IMR-90 (cell line): ENCODE results near the gene MED12. TPM values are rescaled to one million over a fixed set of nuclear protein-coding genes. Genes with fewer than 3 reads are reported as not detected.

Experiments
- ATAC-seq: fragments of 200-7000 bp; cut with Tn5 transposase; 2 replicates; pipeline ENCODE4 v1.9.1; 2020; ENCODE audit warnings: low read depth, mild to moderate bottlenecking, moderate library complexity
- Bru-seq: library from RNA; stranded (reverse); fragments of 400-500 nt; gene quantifications from one replicate; lab custom pipeline; 2021; lab: Mats Ljungman, UMichigan
- BruChase-seq, 2 experiments: library from RNA; stranded (reverse); fragments of 400-500 nt; gene quantifications; one replicate each; lab custom pipeline; 2021; lab: Mats Ljungman, UMichigan
- BruUV-seq: library from RNA; stranded (reverse); fragments of 400-500 nt; replicated peaks from 2 replicates; lab custom pipeline; 2021; lab: Mats Ljungman, UMichigan
- CTCF ChIA-PET: fragments of 300-600 bp; formaldehyde crosslinking; extraction: SDS; loops from one replicate; lab custom pipeline; 2021; ENCODE audit warnings: antibody characterized with exemption; lab: Yijun Ruan, JAX
- POLR2A ChIA-PET: fragments of 300-600 bp; sonication (Branson Sonifier 250); formaldehyde crosslinking; loops from one replicate; lab custom pipeline; 2022; ENCODE audit warnings: antibody characterized with exemption; ENCODE audit not compliant: unreplicated experiment; lab: Charles Lee
- DNase-seq: peaks from one replicate; pipeline ENCODE4 v3.0.0; 2013
- H2AFZ ChIP-seq: replicated peaks from 2 replicates; pipeline ENCODE3; 2013; ENCODE audit warnings: low read length, mild to moderate bottlenecking; ENCODE audit not compliant: poor library complexity
- H2AK5ac ChIP-seq: 2 replicates; pipeline ENCODE4 v1.6.1; 2013; ENCODE audit warnings: low read depth, low read length, inconsistent platforms
- H2AK9ac ChIP-seq: replicated peaks from 2 replicates; pipeline ENCODE3; 2013; ENCODE audit warnings: mild to moderate bottlenecking, low read depth, low read length, moderate library complexity; ENCODE audit not compliant: poor library complexity
- H2BK120ac ChIP-seq: 2 replicates; pipeline ENCODE4 v1.6.1; 2013; ENCODE audit warnings: low read depth, low read length, inconsistent platforms
- H2BK15ac ChIP-seq: 3 replicates; pipeline ENCODE4 v1.6.1; 2013; ENCODE audit warnings: low read depth, low read length, inconsistent platforms
- H2BK20ac ChIP-seq: 2 replicates; pipeline ENCODE4 v1.6.1; 2013; ENCODE audit warnings: low read depth, mild to moderate bottlenecking, inconsistent platforms, low read length, moderate library complexity
- H2BK5ac ChIP-seq: 2 replicates; pipeline ENCODE4 v1.6.1; 2013; ENCODE audit warnings: mild to moderate bottlenecking, low read depth, low read length, inconsistent platforms; ENCODE audit not compliant: poor library complexity, severe bottlenecking
- H3K14ac ChIP-seq: replicated peaks from 2 replicates; pipeline ENCODE4 v1.6.1; 2013; ENCODE audit warnings: low read depth, low read length, inconsistent platforms
- H3K18ac ChIP-seq: 2 replicates; pipeline ENCODE4 v1.6.1; 2013; ENCODE audit warnings: low read depth, low read length, control low read depth
- H3K23ac ChIP-seq: 2 replicates; pipeline ENCODE4 v1.6.1; 2013; ENCODE audit warnings: low read depth, low read length, inconsistent platforms
- H3K27ac ChIP-seq: 2 replicates; pipeline ENCODE4 v1.5.1; 2013; ENCODE audit warnings: mild to moderate bottlenecking, control low read depth, low read length; ENCODE audit not compliant: insufficient read depth
- H3K27me3 ChIP-seq: 2 replicates; pipeline ENCODE4 v1.6.1; 2013; ENCODE audit warnings: low read length; ENCODE audit not compliant: control insufficient read depth, insufficient read depth
- H3K36me3 ChIP-seq: 2 replicates; pipeline ENCODE4 v1.6.1; 2013; ENCODE audit warnings: low read length, mixed read lengths; ENCODE audit not compliant: control insufficient read depth, insufficient read depth
- H3K4ac ChIP-seq: 2 replicates; pipeline ENCODE4 v1.6.1; 2013; ENCODE audit warnings: low read depth, low read length, inconsistent platforms
- H3K4me1 ChIP-seq: 2 replicates; pipeline ENCODE4 v1.6.1; 2013; ENCODE audit warnings: low read length, mixed read lengths; ENCODE audit not compliant: control insufficient read depth, insufficient read depth
- H3K4me2 ChIP-seq: 2 replicates; pipeline ENCODE4 v1.6.1; 2013; ENCODE audit warnings: low read depth, mild to moderate bottlenecking, control low read depth, low read length, moderate library complexity
- H3K4me3 ChIP-seq: 2 replicates; pipeline ENCODE4 v1.5.1; 2013; ENCODE audit warnings: low read depth, mild to moderate bottlenecking, control low read depth, low read length, moderate library complexity; ENCODE audit not compliant: insufficient read depth
- H3K56ac ChIP-seq: 2 replicates; pipeline ENCODE4 v1.6.1; 2013; ENCODE audit warnings: low read length, inconsistent platforms; ENCODE audit not compliant: insufficient read depth; ENCODE audit errors: extremely low read depth
- H3K79me1 ChIP-seq, 2 experiments: 2 replicates each; pipeline ENCODE4 v1.6.1; 2013; ENCODE audit warnings: low read length in 2 of 2, inconsistent platforms in 1 of 2, low read depth in 1 of 2
- H3K9ac ChIP-seq: 2 replicates; pipeline ENCODE4 v1.6.1; 2013; ENCODE audit warnings: low read depth, low read length, control low read depth
- H3K9me1 ChIP-seq: 2 replicates; pipeline ENCODE4 v1.6.1; 2013; ENCODE audit warnings: low read length, inconsistent platforms; ENCODE audit not compliant: insufficient read depth
- H3K9me3 ChIP-seq: 2 replicates; pipeline ENCODE4 v1.6.1; 2013; ENCODE audit warnings: low read length; ENCODE audit not compliant: control insufficient read depth, insufficient read depth
- H4K20me1 ChIP-seq: 2 replicates; pipeline ENCODE4 v1.6.1; 2013; ENCODE audit warnings: low read length, inconsistent platforms; ENCODE audit not compliant: insufficient read depth
- H4K5ac ChIP-seq: 2 replicates; pipeline ENCODE4 v1.6.1; 2013; ENCODE audit warnings: mild to moderate bottlenecking, low read depth, low read length, control low read depth
- H4K8ac ChIP-seq, 2 experiments: 2 replicates each; pipeline ENCODE4 v1.6.1; 2013; ENCODE audit warnings: low read depth in 2 of 2, low read length in 2 of 2, control low read depth in 1 of 2, inconsistent platforms in 1 of 2
- H4K91ac ChIP-seq: 2 replicates; pipeline ENCODE4 v1.6.1; 2013; ENCODE audit warnings: low read depth, low read length, inconsistent platforms; ENCODE audit not compliant: insufficient read depth
- CEBPB ChIP-seq: IDR thresholded peaks from 2 replicates; pipeline ENCODE4 v1.6.1; 2012; ENCODE audit warnings: low read depth, low read length, improper control_type of control experiment
- CHD1 ChIP-seq: IDR thresholded peaks from 2 replicates; pipeline ENCODE4 v1.6.1; 2012; ENCODE audit warnings: low read depth, low read length, improper control_type of control experiment
- ELK1 ChIP-seq: fragments of 150-350 bp; IDR thresholded peaks from 2 replicates; pipeline ENCODE4 v1.6.1; 2016; ENCODE audit warnings: low read depth, mild to moderate bottlenecking, low read length, moderate library complexity, borderline replicate concordance
- MAFK ChIP-seq: IDR thresholded peaks from 2 replicates; pipeline ENCODE4 v1.6.1; 2012; ENCODE audit warnings: low read depth, low read length, improper control_type of control experiment
- MAZ ChIP-seq: IDR thresholded peaks from 2 replicates; pipeline ENCODE4 v1.6.1; 2012; ENCODE audit warnings: low read depth, mild to moderate bottlenecking, low read length, improper control_type of control experiment, moderate library complexity, borderline replicate concordance
- MXI1 ChIP-seq: IDR thresholded peaks from 2 replicates; pipeline ENCODE4 v1.6.1; 2012; ENCODE audit warnings: low read depth, mild to moderate bottlenecking, low read length, moderate library complexity, borderline replicate concordance
- NFE2L2 ChIP-seq: fragments of 150-350 bp; IDR thresholded peaks from 2 replicates; pipeline ENCODE4 v1.6.1; 2016; ENCODE audit warnings: low read depth, mild to moderate bottlenecking, low read length
- POLR2A ChIP-seq: IDR thresholded peaks from 2 replicates; pipeline ENCODE4 v1.6.1; 2012; ENCODE audit warnings: mild to moderate bottlenecking, low read depth, low read length
- RFX5 ChIP-seq: IDR thresholded peaks from 2 replicates; pipeline ENCODE4 v1.8.0; 2012; ENCODE audit warnings: low read depth, mild to moderate bottlenecking, low read length, moderate library complexity
- WGBS, 2 experiments: methylation state at CpG; one replicate each; pipeline versions ENCODE4 v1.1.5 to v1.1.7; 2013; ENCODE audit warnings: missing lambda C conversion rate in 2 of 2; ENCODE audit not compliant: insufficient read length in 1 of 2; ENCODE audit errors: extremely low coverage in 2 of 2; 5-methylcytosine and 5-hydroxymethylcytosine counted together
- dilution Hi-C: fragments of 300-500 bp; cut with HindIII; formaldehyde crosslinking; loops from one replicate; pipeline ENCODE4 v1.14.3; 2018; ENCODE audit warnings: low sequenced_read_pairs; ENCODE audit not compliant: unreplicated experiment
- in situ Hi-C: fragments of 300-500 bp; cut with MboI; formaldehyde crosslinking; loops from 3 replicates; pipeline ENCODE4 v1.14.3; 2019; ENCODE audit warnings: low sequenced_read_pairs, inconsistent platforms, mixed read lengths
- intact Hi-C: fragments of 100-400 bp; cut with micrococcal nuclease; formaldehyde crosslinking; loops from 2 replicates; pipeline ENCODE4 v1.10.0; 2022
- long read RNA-seq: library from polyadenylated mRNA; unstranded; transcript quantifications from one replicate; pipeline ENCODE4 v2.0.0, GENCODE V29; 2021; ENCODE audit not compliant: unreplicated experiment
- polyA plus RNA-seq, 3 experiments: library from polyadenylated mRNA; depleted of rRNA; stranded (reverse); fragments of >200 nt; gene quantifications; 2 replicates each; pipeline ENCODE4 v1.2.3, GENCODE V29; 2012; ENCODE audit warnings: low replicate concordance in 1 of 3
- total RNA-seq: library from RNA; depleted of rRNA; stranded (reverse); fragments of >200 nt; gene quantifications from 2 replicates; pipeline ENCODE4 v1.2.3, GENCODE V29; 2012; rRNA removed

MED12 gene
- 9.1 and 12.5 TPM in 2 replicates for total RNA-seq
- polyA plus RNA-seq (2012; rRNA removed): 17.3 and 19.8 TPM in 2 replicates
- 8.3 and 11.7 TPM in 2 replicates for polyA plus RNA-seq (2012; cell fraction: cytosol; rRNA removed)
- polyA plus RNA-seq (2012; cell fraction: nucleus; rRNA removed; ENCODE audit: low replicate concordance): 40.9 and 50.3 TPM in 2 replicates
- percentile 64 among the genes with signal in this experiment for Bru-seq, nascent RNA
- percentile 83 among the genes with signal in this experiment for BruChase-seq, experiment 1, labeled RNA remaining after a 6-hour chase
- percentile 82 among the genes with signal in this experiment for BruChase-seq, experiment 2, labeled RNA remaining after a 2-hour chase
- long read RNA-seq, partial matches to known transcripts: 7 of 8 reads
- long read RNA-seq, other reads (novel, unspliced or antisense): 1 of 8 reads

GRCh38 chrX:71118032-71118984, at the start of gene MED12:
TSS of gene MED12 (plus strand) at chrX:71118596. CDS start at chrX:71118755, 159 bp downstream.
- DNase-seq (peak; percentile 75), ATAC-seq (peak; percentile 99)
- TF ChIP-seq POLR2A (0 out of 2 replicates have a peak, but pooled peaks have one; percentile 15), CHD1 (no peak), NFE2L2 (no peak), MAZ (peak; percentile 68; the same call in 1 of the 2 replicates), CEBPB (no peak), RFX5 (no peak), ELK1 (no peak), MAFK (no peak), MXI1 (no peak)
- H3K18ac ChIP-seq: peak within 1 kb of the TSS; percentile 33; the same call in 1 of the 2 replicates
- H3K79me1 ChIP-seq: peaks cover 0 to 13% of the 10 kb centered on the region in 2 experiments; a peak in 2 of 4 replicates
- peak within 1 kb of the TSS; percentile 71 for H3K4me3 ChIP-seq
- H2BK20ac ChIP-seq: no peak within 1 kb of the TSS
- peaks cover 5% of the 10 kb centered on the region for H3K27me3 ChIP-seq
- H2BK15ac ChIP-seq: no peak within 1 kb of the TSS
- no peaks in the 10 kb centered on the region for H3K9me3 ChIP-seq
- no peaks in the 10 kb centered on the region; the same call in 1 of the 2 replicates for H3K4me1 ChIP-seq
- peak within 1 kb of the TSS; percentile 68 for H3K23ac ChIP-seq
- peak within 1 kb of the TSS; percentile 7 to 76; a peak in 1 of 4 replicates for H4K8ac ChIP-seq
- peak within 1 kb of the TSS; percentile 72 for H3K4ac ChIP-seq
- H4K20me1 ChIP-seq: no peaks in the 10 kb centered on the region
- peak within 1 kb of the TSS; percentile 92 for H2AFZ ChIP-seq
- peak within 1 kb of the TSS; percentile 89 for H2AK9ac ChIP-seq
- peaks cover 7% of the 10 kb centered on the region for H3K9me1 ChIP-seq
- H4K91ac ChIP-seq: peak within 1 kb of the TSS; percentile 53
- H4K5ac ChIP-seq: no peak within 1 kb of the TSS; the same call in 1 of the 2 replicates
- peak within 1 kb of the TSS; percentile 83 for H3K14ac ChIP-seq
- H2AK5ac ChIP-seq: peak within 1 kb of the TSS; percentile 66
- intact Hi-C loops (no loop called here), dilution Hi-C loops (no loop called here), in situ Hi-C loops (no loop called here)
- peak within 1 kb of the TSS; percentile 91 for H3K9ac ChIP-seq
- ChIA-PET POLR2A (no interaction called here), CTCF (no interaction called here)
- H3K27ac ChIP-seq: peak within 1 kb of the TSS; percentile 85
- H3K56ac ChIP-seq: peak within 1 kb of the TSS; percentile 40
- peak within 1 kb of the TSS; percentile 25 for H2BK5ac ChIP-seq
- H2BK120ac ChIP-seq: no peak within 1 kb of the TSS
- 19% methylated on average over 7 of the region's 56 CpGs; no CpG with 5 or more reads in 1 of the 2 experiments for WGBS, 2 experiments
- peak within 1 kb of the TSS; percentile 85 for H3K4me2 ChIP-seq
- no TSS peak for BruUV-seq
- peaks cover 25% of the 10 kb centered on the region for H3K36me3 ChIP-seq
